K562 (cell line): ENCODE measurements around the gene MLKL. TPM values are rescaled to one million over a fixed set of nuclear protein-coding genes. Genes with fewer than 3 reads are reported as not detected.
A peak's percentile ranks its signal among the peaks of the same experiment; 100 is the strongest.

Source experiments
- AFF1 ChIP-seq, 2 experiments: fragments of 450-650 bp; IDR thresholded peaks; 2 replicates each; pipeline ENCODE4 v1.6.1; 2018; ENCODE audit warnings: mild to moderate bottlenecking in 2 of 2, low read depth in 1 of 2; ENCODE audit not compliant: partially characterized antibody in 2 of 2
- BCLAF1 ChIP-seq, 2 experiments: fragments of 450-650 bp in 1 of 2; IDR thresholded peaks; 2 replicates each; pipeline ENCODE4 v1.6.1; 2011 to 2017; ENCODE audit warnings: low read depth in 2 of 2, antibody characterized with exemption in 1 of 2, borderline replicate concordance in 1 of 2, low read length in 1 of 2, mild to moderate bottlenecking in 1 of 2, mixed read lengths in 1 of 2; ENCODE audit not compliant: control insufficient read depth in 1 of 2
- DPF2 ChIP-seq: fragments of 450-650 bp; IDR thresholded peaks from 2 replicates; pipeline ENCODE4 v1.6.1; 2016
- GMEB1 ChIP-seq: fragments of 250-450 bp; sonication (Bioruptor Pico); IDR thresholded peaks from 2 replicates; pipeline ENCODE4 v1.4.0; 2020; ENCODE audit warnings: mild to moderate bottlenecking
- KHSRP ChIP-seq: fragments of 450-650 bp; IDR thresholded peaks from 2 replicates; pipeline ENCODE4 v1.6.1; 2017
- POLR2B ChIP-seq: fragments of 450-650 bp; IDR thresholded peaks from 2 replicates; pipeline ENCODE4 v1.6.1; 2018; ENCODE audit warnings: low read depth; ENCODE audit not compliant: partially characterized antibody
- RBM17 ChIP-seq: fragments of 200-400 bp; formaldehyde crosslinking; IDR thresholded peaks from 2 replicates; pipeline ENCODE4 v1.6.1; 2017; ENCODE audit warnings: low read depth, mild to moderate bottlenecking, low read length, borderline replicate concordance
- SMC3 ChIP-seq: conservative IDR thresholded peaks from 2 replicates; pipeline ENCODE4 v1.6.1; 2011; ENCODE audit warnings: low read depth, low read length, improper control_type of control experiment; ENCODE audit not compliant: insufficient read depth
- SNRNP70 ChIP-seq: fragments of 200-400 bp; formaldehyde crosslinking; optimal IDR thresholded peaks from 2 replicates; pipeline ENCODE3; 2017; ENCODE audit warnings: low read depth, low read length
- TCFL5 ChIP-seq: fragments of 250-450 bp; sonication (Bioruptor Pico); conservative IDR thresholded peaks from 2 replicates; pipeline ENCODE4 v1.6.1; 2021; ENCODE audit warnings: mild to moderate bottlenecking, moderate library complexity, matching md5 sums
- ZHX1 ChIP-seq: fragments of 150-350 bp; conservative IDR thresholded peaks from 2 replicates; pipeline ENCODE4 v1.6.1; 2014; ENCODE audit warnings: low read length
- ZNF263 ChIP-seq: sonication (generic); formaldehyde crosslinking; IDR thresholded peaks from 2 replicates; pipeline ENCODE4 v1.8.0; 2022; ENCODE audit warnings: mild to moderate bottlenecking, missing genetic modification reagents, borderline replicate concordance
- ZNF347 ChIP-seq: fragments of 450-650 bp; formaldehyde crosslinking; IDR thresholded peaks from 2 replicates; pipeline ENCODE4 v1.4.0; 2020; ENCODE audit warnings: low read depth, mild to moderate bottlenecking, moderate library complexity
- ZNF644 ChIP-seq: fragments of 200-800 bp; sonication (Bioruptor generic); IDR thresholded peaks from 2 replicates; pipeline ENCODE4 v1.6.1; 2016; ENCODE audit warnings: low read depth, missing genetic modification characterization, missing compliant biosample characterization
- polyA plus RNA-seq, 8 experiments: library from polyadenylated mRNA; depleted of rRNA in 4 of 8; stranded (reverse) in 5 of 8; unstranded in 3 of 8; fragments of >200 nt; fragmentation: Nextera tagmentation in 2 of 8; fragmentation: Illumina TruSeq in 1 of 8; extraction: Ambion mirVana in 2 of 8; extraction: Trizol in 1 of 8; gene quantifications; 2 replicates each; pipeline versions ENCODE4 v1.2.1 to v1.2.3, GENCODE V29; 2011 to 2014; ENCODE audit warnings: inconsistent platforms in 1 of 8, missing spikeins in 1 of 8
- total RNA-seq, 7 experiments: library from RNA; depleted of rRNA in 6 of 7; stranded (reverse); fragments of >200 nt in 6 of 7; fragmentation: Illumina TruSeq in 2 of 7; extraction: Trizol in 2 of 7; gene quantifications; 2 replicates each; pipeline versions ENCODE4 v1.2.1 to v1.2.3, GENCODE V29; 2011 to 2021; ENCODE audit warnings: low replicate concordance in 1 of 7

Gene MLKL
- total and polyA plus RNA-seq, 9 of the 15 experiments (the other 6 are each of a cell fraction or from before 2014, with no cell fraction given), result 1.6 to 6.1 (median 4.8) TPM

- TF ChIP-seq ZHX1 (no peak), AFF1 (IDR thresholded peaks at IDR 0.05; ENCODE audit: low read depth in 1 of 2, partially characterized antibody in 2 of 2) (peak in 1 of 2 experiments; percentile 86), ZNF263 (CRISPR knock-in tag) (no peak), KHSRP (no peak), SMC3 (no peak), SNRNP70 (no peak), RBM17 (no peak), ZNF644 (tag) (no peak), BCLAF1 (IDR thresholded peaks at IDR 0.05; ENCODE audit: borderline replicate concordance in 1 of 2, control insufficient read depth in 1 of 2, low read depth in 2 of 2, low read length in 1 of 2) (no peak), DPF2 (no peak), GMEB1 (CRISPR knock-in tag) (no peak), ZNF347 (no peak), POLR2B (peak; percentile 53), TCFL5 (CRISPR knock-in tag) (no peak)
These were observed 4.9 kb downstream of the MLKL start (continued) for GRCh38 chr16:74695450-74696422.
